ENCODE data around the gene ATG9A.

ATG9A gene

DNA sequence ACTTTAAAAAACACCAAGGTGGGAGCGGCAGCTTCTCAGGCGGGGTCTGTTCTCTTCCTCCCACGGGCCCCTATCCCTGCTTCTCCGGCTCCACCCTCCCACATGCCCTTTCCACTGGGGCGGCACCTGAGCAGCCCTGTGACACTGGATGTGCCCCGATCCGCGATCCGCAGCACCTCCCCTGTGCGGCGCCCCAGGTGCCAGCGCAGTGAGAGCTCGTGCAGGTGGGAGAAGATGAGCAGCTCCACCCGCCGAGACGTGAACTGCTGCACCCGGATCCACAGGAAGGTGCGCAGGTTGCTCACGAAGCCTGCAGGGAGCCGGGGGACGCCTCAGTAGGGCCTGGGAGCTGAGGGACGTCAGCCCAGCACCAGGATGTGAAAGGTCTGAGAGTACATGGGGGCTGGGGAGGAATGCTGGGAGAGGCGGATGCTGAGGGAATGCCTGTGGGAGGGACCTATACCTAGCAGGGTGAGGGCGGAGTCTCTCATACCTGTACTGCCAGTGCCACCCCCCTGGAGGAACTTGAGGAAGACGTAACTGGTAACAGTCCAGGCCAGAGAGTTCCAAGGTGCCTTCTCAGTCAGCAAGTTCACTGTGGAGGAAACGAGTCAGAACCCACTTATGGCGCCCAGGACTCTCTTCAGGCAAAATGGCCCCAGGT lies 13.4 kb downstream of the ATG9A start:
- CTCF ChIA-PET, result interaction anchor here (0.7 to 2.1 kb wide), 5 partner anchors 11 to 79 kb away, joined by 3 to 9 read pairs (median 5); partner anchors contain the start of gene ANKZF1
- TF ChIP-seq, protein P1, sequence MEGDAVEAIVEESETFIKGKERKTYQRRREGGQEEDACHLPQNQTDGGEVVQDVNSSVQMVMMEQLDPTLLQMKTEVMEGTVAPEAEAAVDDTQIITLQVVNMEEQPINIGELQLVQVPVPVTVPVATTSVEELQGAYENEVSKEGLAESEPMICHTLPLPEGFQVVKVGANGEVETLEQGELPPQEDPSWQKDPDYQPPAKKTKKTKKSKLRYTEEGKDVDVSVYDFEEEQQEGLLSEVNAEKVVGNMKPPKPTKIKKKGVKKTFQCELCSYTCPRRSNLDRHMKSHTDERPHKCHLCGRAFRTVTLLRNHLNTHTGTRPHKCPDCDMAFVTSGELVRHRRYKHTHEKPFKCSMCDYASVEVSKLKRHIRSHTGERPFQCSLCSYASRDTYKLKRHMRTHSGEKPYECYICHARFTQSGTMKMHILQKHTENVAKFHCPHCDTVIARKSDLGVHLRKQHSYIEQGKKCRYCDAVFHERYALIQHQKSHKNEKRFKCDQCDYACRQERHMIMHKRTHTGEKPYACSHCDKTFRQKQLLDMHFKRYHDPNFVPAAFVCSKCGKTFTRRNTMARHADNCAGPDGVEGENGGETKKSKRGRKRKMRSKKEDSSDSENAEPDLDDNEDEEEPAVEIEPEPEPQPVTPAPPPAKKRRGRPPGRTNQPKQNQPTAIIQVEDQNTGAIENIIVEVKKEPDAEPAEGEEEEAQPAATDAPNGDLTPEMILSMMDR (IDR thresholded peaks at IDR 0.05; ENCODE audit: control extremely low read depth, extremely low read depth, low read depth, missing control alignments), result no peak
- no peak for DNase-seq (ENCODE audit: extremely low spot score)
- POLR2A ChIA-PET, result interaction anchor here (0.6 to 0.7 kb wide), 2 partner anchors 9 to 63 kb away, joined by 3 to 12 read pairs; no protein-coding TSS in a partner anchor

DNA sequence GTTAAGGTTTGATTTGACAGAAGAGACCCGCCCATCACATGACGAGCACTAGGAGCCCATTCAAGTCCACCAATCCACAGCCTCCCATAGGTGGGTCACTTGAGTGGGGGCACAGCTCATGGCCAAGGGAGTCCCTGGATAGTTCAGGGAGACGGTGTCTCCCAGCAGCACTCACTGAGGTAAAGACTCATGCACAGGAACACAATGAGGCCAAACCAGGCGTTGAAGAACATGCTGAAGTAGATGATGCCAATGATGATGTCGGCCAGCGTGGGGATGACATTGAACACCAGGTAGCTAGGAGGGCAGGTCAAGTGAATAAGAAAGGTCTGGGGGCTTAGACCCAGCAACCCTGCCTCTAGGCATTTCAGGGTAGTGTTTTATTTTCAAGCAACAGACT lies 14.7 kb downstream of the ATG9A start:
- ChIA-PET CTCF (interaction anchor here (0.8 to 2.4 kb wide), 4 partner anchors 12 to 81 kb away, joined by 3 to 6 read pairs (median 6); no protein-coding TSS in a partner anchor), POLR2A (interaction anchor here (0.6 kb wide), 1 partner anchor 18 kb away, joined by 3 read pairs; no protein-coding TSS in a partner anchor)
- TF ChIP-seq, protein P1 (IDR thresholded peaks at IDR 0.05; ENCODE audit: control extremely low read depth, extremely low read depth, low read depth, missing control alignments), result no peak
- no peak for DNase-seq (ENCODE audit: extremely low spot score)

DNA sequence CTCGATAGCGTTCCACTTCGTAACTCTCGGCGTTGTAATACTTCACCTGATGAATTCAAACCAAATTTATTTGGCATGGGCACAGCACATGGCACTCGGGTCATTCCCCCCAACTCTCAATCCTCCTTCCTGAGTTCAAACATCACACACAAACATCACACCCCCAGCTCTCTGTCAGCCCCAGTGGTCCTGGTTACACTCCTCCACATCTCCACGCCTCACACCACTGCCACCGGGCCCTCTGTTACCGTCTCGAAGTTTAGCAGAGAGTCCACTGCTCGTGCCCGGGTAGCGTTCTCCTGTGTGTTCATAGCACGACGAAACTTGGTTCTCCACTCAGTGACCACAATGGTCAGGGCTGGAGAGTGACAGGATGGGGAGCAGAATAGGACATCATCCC lies 15.3 kb downstream of the ATG9A start:
- DNase-seq (ENCODE audit: extremely low spot score), result no peak
- TF ChIP-seq, protein P1 (IDR thresholded peaks at IDR 0.05; ENCODE audit: control extremely low read depth, extremely low read depth, low read depth, missing control alignments), result no peak
- ChIA-PET POLR2A (no interaction called here), CTCF (interaction anchor here (0.8 to 2.4 kb wide), 4 partner anchors 11 to 81 kb away, joined by 3 to 6 read pairs (median 6); no protein-coding TSS in a partner anchor)

DNA sequence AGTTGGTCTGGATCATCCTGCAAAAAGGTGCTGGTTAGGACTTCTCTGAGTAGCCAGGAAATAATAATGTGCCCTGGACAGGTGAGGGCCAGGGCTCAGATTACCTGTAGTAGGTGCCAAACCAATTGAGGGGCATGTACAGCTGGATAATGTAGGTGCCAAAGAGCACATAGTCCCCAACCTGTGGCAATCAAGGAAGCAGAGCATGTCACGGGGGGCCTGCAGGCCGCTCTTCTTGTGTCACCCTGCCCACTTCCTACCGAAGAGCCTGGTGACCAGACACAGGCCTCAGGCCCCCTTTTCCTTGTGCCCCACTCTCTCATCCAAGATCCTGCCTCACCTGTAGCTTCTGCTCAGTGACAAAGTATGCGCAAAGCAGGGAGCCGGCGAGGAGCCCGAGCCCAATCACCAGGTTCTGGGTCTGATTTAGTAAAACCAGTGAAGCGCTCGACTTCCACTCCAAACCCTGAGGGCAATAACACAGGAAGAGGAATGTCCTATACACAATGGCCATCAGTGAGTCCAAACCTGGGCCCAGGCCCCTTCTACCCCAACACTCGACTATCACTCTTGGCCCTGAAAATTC lies 15.9 kb downstream of the ATG9A start:
- TF ChIP-seq, protein P1 (IDR thresholded peaks at IDR 0.05; ENCODE audit: control extremely low read depth, extremely low read depth, low read depth, missing control alignments), result no peak
- DNase-seq (ENCODE audit: extremely low spot score), result no peak
- ChIA-PET POLR2A (interaction anchor here (0.5 kb wide), 1 partner anchor 39 kb away, joined by 4 read pairs; the partner anchor contains the start of gene TUBA4B), CTCF (interaction anchor here (1.2 to 3.6 kb wide), 6 partner anchors 10 to 316 kb away, joined by 3 to 15 read pairs (median 6); no protein-coding TSS in a partner anchor)

DNA sequence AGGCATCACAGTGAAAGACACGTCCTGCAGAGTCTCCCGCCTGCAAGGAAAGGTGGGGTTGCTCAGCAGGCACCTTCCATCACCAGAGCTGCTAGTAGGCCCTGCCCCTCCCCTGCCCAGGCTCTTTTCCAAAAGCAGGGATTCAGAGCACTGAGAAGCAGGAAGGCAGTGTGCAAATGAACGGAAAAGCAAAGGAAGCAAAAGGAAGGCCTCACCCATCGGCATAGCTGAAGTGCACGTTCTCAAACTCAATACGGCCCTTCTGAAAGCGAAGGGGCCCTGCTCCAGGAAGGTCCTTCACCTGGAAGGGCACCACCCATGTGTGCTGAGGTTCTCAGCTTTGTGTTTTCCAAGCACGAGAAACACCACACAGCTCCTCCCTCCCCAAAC lies 16.4 kb downstream of the ATG9A start:
- POLR2A ChIA-PET, result interaction anchor here (0.5 kb wide), 1 partner anchor 40 kb away, joined by 4 read pairs; the partner anchor contains the start of gene TUBA4B
- DNase-seq (ENCODE audit: extremely low spot score), result no peak
- TF ChIP-seq, protein P1 (IDR thresholded peaks at IDR 0.05; ENCODE audit: control extremely low read depth, extremely low read depth, low read depth, missing control alignments), result no peak
- CTCF ChIA-PET, result interaction anchor here (1.2 to 3.6 kb wide), 8 partner anchors 9 to 317 kb away, joined by 3 to 15 read pairs (median 5); partner anchors contain the start of gene CNPPD1

DNA sequence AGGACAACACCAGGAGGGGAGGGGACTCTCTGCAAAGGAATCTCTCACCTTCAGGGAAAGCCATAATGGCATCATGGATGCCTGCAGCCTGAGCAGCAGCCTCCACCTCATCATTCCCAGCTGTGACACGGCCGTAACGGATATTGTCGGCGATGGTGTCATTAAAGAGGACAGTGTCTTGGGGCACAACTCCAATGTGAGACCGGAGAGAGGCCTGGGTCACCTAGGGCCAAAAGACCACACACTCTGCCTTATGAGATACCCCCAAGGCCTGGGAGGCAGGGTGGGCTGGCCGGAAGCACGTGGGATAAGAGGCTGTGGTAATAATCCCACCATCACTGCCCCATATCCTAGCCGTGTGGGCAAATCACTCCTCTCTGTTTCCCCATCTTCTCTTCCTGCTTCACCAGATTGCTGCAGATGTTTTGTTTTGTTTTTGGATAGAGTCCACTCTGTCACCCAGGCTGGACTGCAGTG lies 18.5 kb downstream of the ATG9A start:
- DNase-seq (ENCODE audit: extremely low spot score), result no peak
- POLR2A ChIA-PET, result interaction anchor here (0.5 kb wide), 1 partner anchor 45 kb away, joined by 5 read pairs; no protein-coding TSS in a partner anchor
- TF ChIP-seq, protein P1 (IDR thresholded peaks at IDR 0.05; ENCODE audit: control extremely low read depth, extremely low read depth, low read depth, missing control alignments), result no peak
- CTCF ChIA-PET, result interaction anchor here (0.7 to 3.6 kb wide), 12 partner anchors 10 to 91 kb away, joined by 3 to 15 read pairs (median 3); partner anchors contain the start of gene NHEJ1
